ENCODE measurements around the gene BLM.

Gene BLM

GRCh38 chr15:90865702-90866101, 148.6 kb downstream of the BLM start:
- no peak overlapping the region for H3K4me3 ChIP-seq (ENCODE audit: low read depth, low read length)
- no peak for TF ChIP-seq MAX (IDR thresholded peaks at IDR 0.05; ENCODE audit: low read depth, low read length)
- TF ChIP-seq MYC (IDR thresholded peaks at IDR 0.05; ENCODE audit: low read depth, low read length): no peak
- TF ChIP-seq, protein P1, sequence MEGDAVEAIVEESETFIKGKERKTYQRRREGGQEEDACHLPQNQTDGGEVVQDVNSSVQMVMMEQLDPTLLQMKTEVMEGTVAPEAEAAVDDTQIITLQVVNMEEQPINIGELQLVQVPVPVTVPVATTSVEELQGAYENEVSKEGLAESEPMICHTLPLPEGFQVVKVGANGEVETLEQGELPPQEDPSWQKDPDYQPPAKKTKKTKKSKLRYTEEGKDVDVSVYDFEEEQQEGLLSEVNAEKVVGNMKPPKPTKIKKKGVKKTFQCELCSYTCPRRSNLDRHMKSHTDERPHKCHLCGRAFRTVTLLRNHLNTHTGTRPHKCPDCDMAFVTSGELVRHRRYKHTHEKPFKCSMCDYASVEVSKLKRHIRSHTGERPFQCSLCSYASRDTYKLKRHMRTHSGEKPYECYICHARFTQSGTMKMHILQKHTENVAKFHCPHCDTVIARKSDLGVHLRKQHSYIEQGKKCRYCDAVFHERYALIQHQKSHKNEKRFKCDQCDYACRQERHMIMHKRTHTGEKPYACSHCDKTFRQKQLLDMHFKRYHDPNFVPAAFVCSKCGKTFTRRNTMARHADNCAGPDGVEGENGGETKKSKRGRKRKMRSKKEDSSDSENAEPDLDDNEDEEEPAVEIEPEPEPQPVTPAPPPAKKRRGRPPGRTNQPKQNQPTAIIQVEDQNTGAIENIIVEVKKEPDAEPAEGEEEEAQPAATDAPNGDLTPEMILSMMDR (IDR thresholded peaks at IDR 0.05; ENCODE audit: low read depth, low read length): no peak
- no peak for TF ChIP-seq POLR2A (IDR thresholded peaks at IDR 0.05; ENCODE audit: extremely low read depth, insufficient read length)
- no peak for DNase-seq (ENCODE audit: low read depth)

Measured in NB4 (cell line).